ENCODE data around the gene GARIN3.

DNA sequence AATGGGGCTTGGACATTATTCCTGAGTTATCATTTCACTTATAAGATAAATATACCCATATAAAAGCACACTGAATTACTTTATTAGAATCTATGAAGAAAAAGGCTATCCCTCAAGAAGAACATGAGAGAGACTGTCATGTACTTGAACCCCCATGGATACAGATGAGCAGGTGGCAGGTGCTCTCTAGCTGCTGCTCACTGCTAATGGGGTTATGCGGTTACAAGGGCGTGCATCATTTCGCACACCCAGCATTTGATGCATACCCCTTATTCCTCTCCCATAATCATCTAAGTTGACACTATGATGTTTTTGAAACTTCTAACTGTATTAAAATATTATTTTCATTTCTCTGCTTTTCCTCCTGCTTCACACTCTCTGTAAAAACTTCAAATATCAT is 31.0 kb upstream of the GARIN3 start:
- TF ChIP-seq, protein P1, sequence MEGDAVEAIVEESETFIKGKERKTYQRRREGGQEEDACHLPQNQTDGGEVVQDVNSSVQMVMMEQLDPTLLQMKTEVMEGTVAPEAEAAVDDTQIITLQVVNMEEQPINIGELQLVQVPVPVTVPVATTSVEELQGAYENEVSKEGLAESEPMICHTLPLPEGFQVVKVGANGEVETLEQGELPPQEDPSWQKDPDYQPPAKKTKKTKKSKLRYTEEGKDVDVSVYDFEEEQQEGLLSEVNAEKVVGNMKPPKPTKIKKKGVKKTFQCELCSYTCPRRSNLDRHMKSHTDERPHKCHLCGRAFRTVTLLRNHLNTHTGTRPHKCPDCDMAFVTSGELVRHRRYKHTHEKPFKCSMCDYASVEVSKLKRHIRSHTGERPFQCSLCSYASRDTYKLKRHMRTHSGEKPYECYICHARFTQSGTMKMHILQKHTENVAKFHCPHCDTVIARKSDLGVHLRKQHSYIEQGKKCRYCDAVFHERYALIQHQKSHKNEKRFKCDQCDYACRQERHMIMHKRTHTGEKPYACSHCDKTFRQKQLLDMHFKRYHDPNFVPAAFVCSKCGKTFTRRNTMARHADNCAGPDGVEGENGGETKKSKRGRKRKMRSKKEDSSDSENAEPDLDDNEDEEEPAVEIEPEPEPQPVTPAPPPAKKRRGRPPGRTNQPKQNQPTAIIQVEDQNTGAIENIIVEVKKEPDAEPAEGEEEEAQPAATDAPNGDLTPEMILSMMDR (IDR thresholded peaks at IDR 0.05; ENCODE audit: extremely low read depth in 1 of 2, insufficient read depth in 1 of 2, low read depth in 1 of 2, low read length in 2 of 2): no peak
- TF ChIP-seq POLR2A (IDR thresholded peaks at IDR 0.05; ENCODE audit: low read depth, low read length) (no peak), FOS (IDR thresholded peaks at IDR 0.05; ENCODE audit: borderline replicate concordance, insufficient read depth, low read length) (no peak), EZH2 (IDR thresholded peaks at IDR 0.05; ENCODE audit: borderline replicate concordance, low read depth, low read length, severe bottlenecking) (no peak), POLR2AphosphoS5 (IDR thresholded peaks at IDR 0.05; ENCODE audit: insufficient read depth, low read depth, low read length) (no peak), JUN (IDR thresholded peaks at IDR 0.05; ENCODE audit: borderline replicate concordance, insufficient read depth, insufficient read length, low read depth) (no peak)
- TF ChIP-seq, protein P2, sequence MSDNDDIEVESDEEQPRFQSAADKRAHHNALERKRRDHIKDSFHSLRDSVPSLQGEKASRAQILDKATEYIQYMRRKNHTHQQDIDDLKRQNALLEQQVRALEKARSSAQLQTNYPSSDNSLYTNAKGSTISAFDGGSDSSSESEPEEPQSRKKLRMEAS (IDR thresholded peaks at IDR 0.05; ENCODE audit: insufficient read depth, insufficient read length): no peak
